Effector CD4-positive, alpha-beta T cell (primary cell): ENCODE measurements around the gene JADE2.
"Not testable (repeated sequence)": the region's sequence is repeated elsewhere in the genome, so short reads cannot be mapped to it uniquely, and the experiment has no call there.

Source experiments
- DNase-seq: peaks from one replicate; pipeline ENCODE4 v3.0.0-alpha.2; 2020

Gene JADE2

GRCh38 chr5:134533115-134533815 lies 7.8 kb downstream of the JADE2 start:
- no peak for DNase-seq

- no peak for DNase-seq
Observed at GRCh38 chr5:134534058-134534725, 8.7 kb downstream of the JADE2 start.

GRCh38 chr5:134534726-134535110 lies 9.2 kb downstream of the JADE2 start:
- no peak for DNase-seq

GRCh38 chr5:134536876-134537275 lies 11.4 kb downstream of the JADE2 start:
- DNase-seq = no peak

- DNase-seq = no peak
Observed at GRCh38 chr5:134537297-134537696, 11.8 kb downstream of the JADE2 start.

- no peak for DNase-seq
Observed at GRCh38 chr5:134538296-134538695, 12.8 kb downstream of the JADE2 start.

GRCh38 chr5:134539732-134540131 lies 14.3 kb downstream of the JADE2 start:
- no peak for DNase-seq

- no peak for DNase-seq
Observed at GRCh38 chr5:134540747-134541733, 15.6 kb downstream of the JADE2 start.

- no peak for DNase-seq
Observed at GRCh38 chr5:134541736-134542376, 16.4 kb downstream of the JADE2 start.

GRCh38 chr5:134543820-134544614 lies 18.5 kb downstream of the JADE2 start:
- DNase-seq = peak; percentile 7

GRCh38 chr5:134545070-134545868 lies 19.8 kb downstream of the JADE2 start:
- no peak for DNase-seq

GRCh38 chr5:134547066-134547465 lies 21.6 kb downstream of the JADE2 start:
- DNase-seq = no peak

GRCh38 chr5:134547579-134547978 lies 22.1 kb downstream of the JADE2 start:
- no peak for DNase-seq

- no peak for DNase-seq
Observed at GRCh38 chr5:134547999-134548658, 22.7 kb downstream of the JADE2 start.

- no peak for DNase-seq
Observed at GRCh38 chr5:134549714-134550113, 24.2 kb downstream of the JADE2 start.

GRCh38 chr5:134550271-134551214 lies 25.1 kb downstream of the JADE2 start:
- no peak for DNase-seq

- no peak for DNase-seq
Observed at GRCh38 chr5:134551901-134552300, 26.4 kb downstream of the JADE2 start.

GRCh38 chr5:134552301-134552700 lies 26.8 kb downstream of the JADE2 start:
- no peak for DNase-seq

- DNase-seq = not testable (repeated sequence)
Observed at GRCh38 chr5:134552716-134553115, 27.2 kb downstream of the JADE2 start.
